Heart right ventricle (tissue), 16 donors: ENCODE results near the gene MVP. TPM values are rescaled to one million over a fixed set of nuclear protein-coding genes. Genes with fewer than 3 reads are reported as not detected.
"Not testable (repeated sequence)": the region's sequence is repeated elsewhere in the genome, so short reads cannot be mapped to it uniquely, and the experiment has no call there.

ENCODE experiments used
- ATAC-seq, 8 donors: fragments of 200-7000 bp; cut with Tn5 transposase; one replicate each; pipeline ENCODE4 v1.9.1; 2020; ENCODE audit warnings: mild to moderate bottlenecking in 8 of 8, moderate library complexity in 8 of 8, moderate number of reproducible peaks in 1 of 8
- DNase-seq, 2 donors: peaks; one replicate each; pipeline ENCODE4 v3.0.0-alpha.2; 2020
- H3K27ac ChIP-seq, 10 donors: fragments of 200-600 bp; sonication (generic) in 2 of 10; one replicate each; pipeline versions ENCODE4 v1.5.0 to v1.8.0; 2020 to 2022; ENCODE audit warnings: mild to moderate bottlenecking in 3 of 10
- H3K27me3 ChIP-seq, 7 donors: fragments of 200-600 bp; one replicate each; pipeline ENCODE4 v1.8.0; 2021 to 2022; ENCODE audit warnings: mild to moderate bottlenecking in 2 of 7
- H3K36me3 ChIP-seq, 9 donors: fragments of 200-600 bp; sonication (generic) in 1 of 9; one replicate each; pipeline versions ENCODE4 v1.5.0 to v1.8.0; 2020 to 2022; ENCODE audit warnings: mild to moderate bottlenecking in 2 of 9
- H3K4me1 ChIP-seq, 9 donors: fragments of 200-600 bp; sonication (generic) in 1 of 9; one replicate each; pipeline versions ENCODE4 v1.5.0 to v1.8.0; 2020 to 2022; ENCODE audit warnings: mild to moderate bottlenecking in 4 of 9
- H3K4me3 ChIP-seq, 10 donors: fragments of 200-600 bp; sonication (generic) in 2 of 10; one replicate each; pipeline versions ENCODE4 v1.5.0 to v1.8.0; 2020 to 2022; ENCODE audit warnings: mild to moderate bottlenecking in 7 of 10, moderate library complexity in 2 of 10
- H3K9me3 ChIP-seq, 11 donors: fragments of 200-600 bp in 10 of 11; sonication (generic) in 2 of 11; one replicate each; pipeline versions ENCODE4 v1.5.0 to v1.8.0; 2013 to 2022; ENCODE audit warnings: mild to moderate bottlenecking in 2 of 11, control low read depth in 1 of 11, moderate library complexity in 1 of 11
- WGBS, 2 donors: extraction: QIAGEN DNeasy Blood & Tissue Kit; methylation state at CpG; one replicate each; pipeline ENCODE4 v1.1.7; 2013; ENCODE audit warnings: inconsistent platforms in 1 of 2; 5-methylcytosine and 5-hydroxymethylcytosine counted together
- intact Hi-C, 10 donors: fragments of 100-400 bp; cut with DNase I; formaldehyde crosslinking; loops; one replicate each; pipeline versions ENCODE4 v1.11.1 to v1.14.2; 2022
- polyA plus RNA-seq, 2 donors: library from polyadenylated mRNA; stranded (reverse); fragments of 200-250 nt; gene quantifications; one replicate each; pipeline ENCODE4 v1.2.3, GENCODE V29; 2013
- total RNA-seq, 10 donors: library from RNA; stranded (reverse); fragmentation: NEBNext Ultra II Directional in 3 of 10; extraction: Animal tissue kit (Norgen Biotek cat#: 25700) in 3 of 10; gene quantifications; one replicate each; pipeline versions ENCODE4 v1.2.1 to v1.2.4, GENCODE V29; 2021 to 2023
- TF ChIP-seq, protein P1 (sequence below), 9 donors: fragments of 200-600 bp; sonication (generic) in 2 of 9; IDR thresholded peaks; one replicate each; pipeline versions ENCODE4 v1.5.0 to v1.8.0; 2021 to 2022; ENCODE audit warnings: antibody characterized with exemption in 9 of 9, mild to moderate bottlenecking in 5 of 9, moderate library complexity in 1 of 9
- donor health status: Arrhythmogenic right ventricular cardiomyopathy.
- donor health status: ischemic (EF 13 %, LVEDD 7.1; RV severe dilation, severe dysfunction).
- donor health status: healthy with polysubstance abuse.
- donor health status: DM: no; HTN: yes; CAD: no.
- donor health status: DM: no; HTN: no; CAD: no.
- donor health status: ischemic (EF 25% LVEDD 6.9; RV normal size, moderate dysfunction).
- donor health status: ischemic (EF 25% LVEDD 5.7; RV mildly dilated, moderate dysfunction).
- donor health status: healthy.
- donor health status: DM: yes; HTN: yes; CAD: no.
- donor health status: Ischemic cardiomyopathy.
- donor health status: ischemic (EF 35%, LVEDD 5.7; RV mildly dilated, moderate dysfunction).
- donor health status: nonischemic (EF 11% LVEDD 7.7; RV severe dilation, severe dysfunction).
- donor health status: DM: yes; HTN: yes; CAD: no.
- donor health status: PGD.
- donor health status: ischemic (EF 29% LVEDD 5.4; RV normal size, mild dysfunction).
- donor health status: nonischemic (EF 23%, LVEDD 6.1; RV moderate dilation, normal function).

Gene MVP
- total and polyA plus RNA-seq, 12 donors = 24.5 to 122 (median 42.7) TPM

DNA sequence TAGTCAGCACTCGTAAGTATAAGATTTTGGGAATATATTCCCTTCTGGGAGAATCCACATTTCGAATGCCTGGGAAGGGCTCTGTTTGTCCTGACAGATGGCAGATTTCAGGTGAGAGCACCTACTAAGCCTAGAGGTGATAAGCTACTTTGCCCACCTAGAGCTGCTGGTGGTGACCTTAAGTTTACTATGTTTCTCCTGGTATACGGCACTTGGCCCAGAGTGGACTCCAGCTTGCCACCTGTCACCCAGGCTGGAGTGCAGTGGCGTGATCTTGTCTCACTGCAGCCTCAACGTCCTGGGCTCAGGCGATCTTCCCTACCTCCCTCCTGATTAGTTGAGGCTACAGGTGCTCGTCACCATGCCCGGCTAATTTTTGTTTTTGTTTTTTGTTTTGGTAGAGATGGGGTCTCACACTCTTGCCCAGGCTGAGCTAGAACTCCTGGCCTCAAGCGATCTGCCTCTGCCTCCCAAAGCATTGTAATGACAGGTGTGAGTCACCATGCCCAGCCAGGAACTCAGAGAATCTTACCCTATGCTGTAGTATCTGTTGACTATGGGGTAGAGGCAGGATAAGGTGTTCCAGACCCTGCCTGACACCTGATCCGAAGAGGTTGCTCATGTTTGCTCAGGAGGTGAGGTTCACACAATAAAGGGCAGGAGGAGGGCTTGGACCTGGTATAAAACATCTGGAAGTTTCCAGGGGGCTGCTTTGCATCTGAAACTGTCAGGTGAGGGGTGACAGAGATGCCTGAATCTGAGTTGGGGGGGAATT lies 42.5 kb upstream of the MVP start, which contains the start of gene ZG16:
ZG16 (plus strand) TSS at position 681 of the 775 bp plus-strand sequence. CDS start 1,011 bp downstream, outside the sequence.
- Histone ChIP-seq H3K4me3 (no peak within 1 kb of the TSS), H3K36me3 (no peaks in the 10 kb centered on the region), H3K4me1 (peaks cover 0 to 3% (median 0%) of the 10 kb centered on the region in 9 donors), H3K27me3 (peaks cover 0 to 31% (median 4%) of the 10 kb centered on the region in 7 donors), H3K27ac (no peak within 1 kb of the TSS), H3K9me3 (no peaks in the 10 kb centered on the region)
- TF ChIP-seq, protein P1, sequence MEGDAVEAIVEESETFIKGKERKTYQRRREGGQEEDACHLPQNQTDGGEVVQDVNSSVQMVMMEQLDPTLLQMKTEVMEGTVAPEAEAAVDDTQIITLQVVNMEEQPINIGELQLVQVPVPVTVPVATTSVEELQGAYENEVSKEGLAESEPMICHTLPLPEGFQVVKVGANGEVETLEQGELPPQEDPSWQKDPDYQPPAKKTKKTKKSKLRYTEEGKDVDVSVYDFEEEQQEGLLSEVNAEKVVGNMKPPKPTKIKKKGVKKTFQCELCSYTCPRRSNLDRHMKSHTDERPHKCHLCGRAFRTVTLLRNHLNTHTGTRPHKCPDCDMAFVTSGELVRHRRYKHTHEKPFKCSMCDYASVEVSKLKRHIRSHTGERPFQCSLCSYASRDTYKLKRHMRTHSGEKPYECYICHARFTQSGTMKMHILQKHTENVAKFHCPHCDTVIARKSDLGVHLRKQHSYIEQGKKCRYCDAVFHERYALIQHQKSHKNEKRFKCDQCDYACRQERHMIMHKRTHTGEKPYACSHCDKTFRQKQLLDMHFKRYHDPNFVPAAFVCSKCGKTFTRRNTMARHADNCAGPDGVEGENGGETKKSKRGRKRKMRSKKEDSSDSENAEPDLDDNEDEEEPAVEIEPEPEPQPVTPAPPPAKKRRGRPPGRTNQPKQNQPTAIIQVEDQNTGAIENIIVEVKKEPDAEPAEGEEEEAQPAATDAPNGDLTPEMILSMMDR (IDR thresholded peaks at IDR 0.05) = no peak
- DNase-seq (no peak), ATAC-seq (no peak)
- intact Hi-C loops = loop anchor here in 1 of 10 donors (10.0 kb wide), 1 partner anchor 63 kb away; no protein-coding TSS in a partner anchor
- 75 to 82% methylated on average over 10 of the region's 10 CpGs for WGBS, 2 donors

DNA sequence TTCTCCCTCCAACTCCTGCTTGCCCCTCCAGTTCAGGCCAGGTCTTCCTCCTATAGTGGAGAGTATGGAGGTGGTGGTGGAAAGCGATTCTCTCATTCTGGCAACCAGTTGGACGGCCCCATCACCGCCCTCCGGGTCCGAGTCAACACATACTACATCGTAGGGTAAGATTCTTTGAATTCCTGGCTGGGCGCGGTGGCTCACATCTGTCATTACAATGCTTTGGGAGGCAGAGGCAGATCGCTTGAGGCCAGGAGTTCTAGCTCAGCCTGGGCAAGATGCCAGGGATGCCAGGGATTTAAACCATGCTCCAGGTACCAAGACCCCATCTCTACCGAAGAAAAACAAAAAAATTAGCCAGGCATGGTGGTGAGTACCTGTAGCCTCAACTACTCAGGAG lies 40.8 kb upstream of the MVP start:
- WGBS, 2 donors = 34 to 50% methylated on average over 10 of the region's 10 CpGs
- Histone ChIP-seq H3K9me3 (no peaks in the 10 kb centered on the region), H3K4me3 (no peak overlapping the region), H3K4me1 (peaks cover 0 to under 1% (median 0%) of the 10 kb centered on the region in 9 donors), H3K36me3 (no peaks in the 10 kb centered on the region), H3K27me3 (peaks cover 0 to 31% (median 4%) of the 10 kb centered on the region in 7 donors), H3K27ac (no peak overlapping the region)
- intact Hi-C loops = loop anchor here in 1 of 10 donors (10.0 kb wide), 1 partner anchor 65 kb away; no protein-coding TSS in a partner anchor
- ATAC-seq = no peak
- TF ChIP-seq, protein P1 (IDR thresholded peaks at IDR 0.05) = no peak
- no peak for DNase-seq

DNA sequence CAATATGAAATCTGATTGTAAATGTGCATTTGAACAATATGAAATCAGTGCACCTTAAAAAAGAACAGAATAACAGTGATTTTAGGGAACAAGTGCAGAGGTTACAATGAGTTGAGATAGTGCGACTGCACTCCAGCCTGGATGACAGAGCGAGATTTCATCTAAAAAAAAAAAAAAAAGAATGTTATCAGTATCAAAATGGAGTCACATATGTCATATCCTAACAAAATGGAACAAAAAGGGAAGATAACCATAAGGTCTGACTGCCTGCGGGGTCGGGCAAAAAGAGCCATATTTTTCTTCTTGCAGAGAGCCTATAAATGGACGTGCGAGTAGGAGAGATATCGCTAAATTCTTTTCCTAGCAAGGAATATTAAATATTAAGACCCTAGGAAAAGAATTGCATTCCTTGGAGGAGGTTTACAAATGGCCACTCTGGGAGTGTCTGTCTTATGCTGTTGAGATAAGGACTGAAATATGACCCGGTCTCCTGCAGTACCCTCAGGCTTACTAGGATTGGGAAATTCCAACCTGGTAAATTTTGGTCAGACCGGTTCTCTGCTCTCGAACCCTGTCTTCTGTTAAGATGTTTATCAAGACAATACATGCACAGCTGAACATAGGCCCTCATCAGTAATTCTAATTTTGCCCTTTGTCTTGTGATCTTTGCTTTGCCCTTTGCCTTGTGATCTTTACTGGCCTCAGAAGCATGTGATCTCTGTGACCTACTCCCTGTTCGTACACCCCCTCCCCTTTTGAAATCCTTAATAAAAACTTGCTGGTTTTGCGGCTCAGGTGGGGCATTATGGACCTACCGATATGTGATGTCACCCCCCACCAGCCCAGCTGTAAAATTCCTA lies 36.9 kb upstream of the MVP start:
- ATAC-seq, H3K4me3 ChIP-seq, H3K9me3 ChIP-seq, H3K27ac ChIP-seq, H3K36me3 ChIP-seq, DNase-seq: not testable (repeated sequence)
- intact Hi-C loops = loop anchor here in 1 of 10 donors (10.0 kb wide), 1 partner anchor 59 kb away; no protein-coding TSS in a partner anchor
- Histone ChIP-seq H3K4me1 (peaks cover 0 to 13% (median 6%) of the 10 kb centered on the region in 9 donors), H3K27me3 (peaks cover 0 to 27% (median 4%) of the 10 kb centered on the region in 7 donors)
- 77 to 82% methylated on average over 13 of the region's 13 CpGs for WGBS, 2 donors

DNA sequence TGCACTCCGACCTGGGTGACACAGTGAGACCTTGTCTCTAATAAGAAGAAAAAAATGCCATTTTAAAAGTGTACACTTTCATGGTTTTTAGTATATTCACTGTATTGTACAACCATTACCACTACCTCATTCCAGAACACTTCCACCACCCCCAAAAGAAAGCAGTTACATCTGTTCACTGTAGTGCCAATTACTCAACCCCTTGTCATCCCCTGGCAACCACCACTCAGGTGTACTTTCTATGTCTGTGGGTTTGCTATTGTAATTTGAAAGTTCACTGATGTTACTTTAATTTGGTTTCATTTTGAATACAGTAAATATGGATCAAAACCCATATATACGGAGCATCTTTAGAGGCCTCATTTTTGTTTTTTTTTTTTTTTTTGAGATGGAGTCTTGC lies 36.1 kb upstream of the MVP start:
- Histone ChIP-seq H3K27ac (no peak overlapping the region), H3K36me3 (no peaks in the 10 kb centered on the region), H3K27me3 (peaks cover 0 to 21% (median 4%) of the 10 kb centered on the region in 7 donors), H3K4me1 (peaks cover 0 to 13% (median 6%) of the 10 kb centered on the region in 9 donors), H3K9me3 (no peaks in the 10 kb centered on the region), H3K4me3 (no peak overlapping the region)
- DNase-seq = no peak
- ATAC-seq = no peak
- intact Hi-C loops = loop anchor here in 1 of 10 donors (10.0 kb wide), 1 partner anchor 59 kb away; no protein-coding TSS in a partner anchor
- TF ChIP-seq, protein P1 (IDR thresholded peaks at IDR 0.05) = no peak
- WGBS, 2 donors = 91 to 96% methylated on average over 2 of the region's 2 CpGs
